DOHH2 (cell line): ENCODE data around the gene MED14.

ENCODE experiments used
- EZH2phosphoT487 ChIP-seq: fragments of 200-600 bp; sonication (generic); IDR thresholded peaks from 2 replicates; pipeline ENCODE4 v1.6.1; 2017; ENCODE audit warnings: borderline replicate concordance, mild to moderate bottlenecking, antibody characterized with exemption, low read length, moderate library complexity, mixed read lengths
- TF ChIP-seq, protein P1 (sequence below): fragments of 200-600 bp; sonication (generic); IDR thresholded peaks from one replicate; pipeline ENCODE4 v1.5.1; 2014; ENCODE audit warnings: antibody characterized with exemption, mild to moderate bottlenecking, low read depth, low read length; ENCODE audit not compliant: poor library complexity, severe bottlenecking

DNA sequence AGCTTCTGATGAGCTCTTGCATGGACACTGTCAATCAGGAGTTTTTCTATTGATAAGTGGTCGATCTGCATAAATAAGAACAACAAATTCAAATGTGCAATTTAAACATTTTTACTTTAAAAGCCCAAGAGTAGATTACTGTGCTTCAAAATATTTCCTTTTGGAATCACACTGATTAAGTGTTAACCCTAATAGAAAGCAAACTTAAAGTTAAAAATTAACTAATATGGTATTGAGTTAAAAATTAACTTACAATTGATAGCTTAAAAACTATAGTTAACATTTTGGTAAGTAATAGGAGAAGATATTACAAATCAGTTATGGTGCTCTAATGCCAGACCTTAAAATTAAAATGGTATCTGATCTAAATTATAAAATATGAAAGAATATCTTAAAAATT is 25.9 kb downstream of the MED14 start:
- no peak for TF ChIP-seq EZH2phosphoT487
- TF ChIP-seq, protein P1, sequence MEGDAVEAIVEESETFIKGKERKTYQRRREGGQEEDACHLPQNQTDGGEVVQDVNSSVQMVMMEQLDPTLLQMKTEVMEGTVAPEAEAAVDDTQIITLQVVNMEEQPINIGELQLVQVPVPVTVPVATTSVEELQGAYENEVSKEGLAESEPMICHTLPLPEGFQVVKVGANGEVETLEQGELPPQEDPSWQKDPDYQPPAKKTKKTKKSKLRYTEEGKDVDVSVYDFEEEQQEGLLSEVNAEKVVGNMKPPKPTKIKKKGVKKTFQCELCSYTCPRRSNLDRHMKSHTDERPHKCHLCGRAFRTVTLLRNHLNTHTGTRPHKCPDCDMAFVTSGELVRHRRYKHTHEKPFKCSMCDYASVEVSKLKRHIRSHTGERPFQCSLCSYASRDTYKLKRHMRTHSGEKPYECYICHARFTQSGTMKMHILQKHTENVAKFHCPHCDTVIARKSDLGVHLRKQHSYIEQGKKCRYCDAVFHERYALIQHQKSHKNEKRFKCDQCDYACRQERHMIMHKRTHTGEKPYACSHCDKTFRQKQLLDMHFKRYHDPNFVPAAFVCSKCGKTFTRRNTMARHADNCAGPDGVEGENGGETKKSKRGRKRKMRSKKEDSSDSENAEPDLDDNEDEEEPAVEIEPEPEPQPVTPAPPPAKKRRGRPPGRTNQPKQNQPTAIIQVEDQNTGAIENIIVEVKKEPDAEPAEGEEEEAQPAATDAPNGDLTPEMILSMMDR, result no peak
